Stimulated activated CD4-positive, alpha-beta T cell treated with anti-CD3 and anti-CD28 coated beads, TNF-alpha, amount 100 ng/mL, for 1 hour (primary cell): ENCODE measurements around the gene FGF3.
"Not testable (repeated sequence)": the region's sequence is repeated elsewhere in the genome, so short reads cannot be mapped to it uniquely, and the experiment has no call there.

Experiments
- DNase-seq, 3 donors: peaks; one replicate each; pipeline ENCODE4 v3.0.0-alpha.2; 2020; ENCODE audit warnings: low read depth in 3 of 3, low spot score in 1 of 3

The FGF3 gene

DNA sequence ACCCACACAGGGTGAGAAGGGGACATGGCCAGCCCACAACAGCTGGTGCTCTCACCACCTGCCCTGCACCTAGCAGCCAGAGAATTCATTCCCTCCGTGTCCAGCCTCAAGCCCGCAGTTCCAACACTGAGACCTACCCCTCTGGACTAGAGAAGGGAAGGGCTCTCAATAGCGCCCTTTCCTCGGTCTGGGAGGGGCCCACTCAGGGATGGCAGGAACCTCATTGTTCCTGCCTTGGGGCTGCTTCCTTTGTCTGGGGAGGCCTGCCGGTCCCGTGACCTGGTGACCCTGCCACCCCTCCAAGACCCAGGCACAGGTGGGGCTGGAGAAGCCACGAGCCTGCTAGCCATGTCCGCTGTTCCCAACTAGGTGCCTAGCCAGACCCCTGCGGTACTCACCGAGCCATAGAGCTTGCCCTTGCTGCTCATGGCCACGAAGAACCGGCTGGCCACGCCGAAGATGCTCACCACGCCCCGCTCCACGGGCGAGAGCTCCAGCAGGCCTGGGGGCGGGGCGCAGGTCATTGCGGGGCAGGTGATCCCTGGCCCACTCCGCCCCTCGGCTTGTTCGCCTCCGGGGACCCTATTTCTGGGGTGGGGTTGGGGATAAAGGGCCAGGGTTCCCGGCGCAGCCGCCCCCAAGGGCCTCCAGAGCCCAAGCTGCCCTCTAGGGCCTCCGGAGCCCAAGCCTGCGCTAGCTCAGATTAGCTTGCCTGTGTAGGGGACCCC is 45.4 kb downstream of the FGF3 start:
- no peak for DNase-seq

DNA sequence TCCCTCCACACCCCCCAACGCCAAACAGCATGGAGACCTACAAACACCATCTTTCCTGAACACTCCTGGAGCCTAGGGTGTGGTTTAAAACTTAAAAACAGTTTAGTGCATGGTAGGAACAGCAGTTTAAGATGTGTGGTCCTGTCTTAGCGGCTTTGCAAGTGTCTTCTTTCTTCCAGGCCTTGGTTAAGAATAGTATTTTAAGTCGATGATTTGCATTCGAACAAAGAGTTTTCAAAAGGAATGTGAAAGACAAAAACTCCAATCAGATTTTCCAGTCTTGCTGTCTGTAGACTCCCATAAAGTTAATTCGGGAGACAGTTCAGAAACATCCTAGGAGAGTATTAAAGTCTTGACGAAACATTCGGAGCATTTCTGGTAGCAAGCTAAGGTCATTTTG is 47.8 kb downstream of the FGF3 start:
- no peak for DNase-seq

DNA sequence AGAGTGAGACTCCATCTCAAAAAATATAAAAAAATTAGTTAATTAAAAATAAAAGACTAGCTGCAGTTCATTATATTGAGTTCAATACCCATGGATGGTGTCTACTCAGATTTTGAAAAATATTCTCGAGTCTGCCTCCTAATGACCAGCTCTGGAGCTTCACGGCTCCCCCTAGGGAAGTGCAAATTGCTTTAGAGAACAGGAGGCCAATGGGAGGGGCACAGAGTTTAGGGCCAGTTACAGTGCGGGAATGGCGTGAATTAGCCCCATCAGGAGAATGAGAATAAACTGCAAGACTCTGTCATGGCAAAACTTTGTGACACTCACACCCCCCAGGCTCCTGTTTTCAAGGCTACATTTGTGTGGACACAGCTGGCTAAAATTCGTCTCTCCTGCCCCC is 48.7 kb downstream of the FGF3 start:
- DNase-seq = no peak

DNA sequence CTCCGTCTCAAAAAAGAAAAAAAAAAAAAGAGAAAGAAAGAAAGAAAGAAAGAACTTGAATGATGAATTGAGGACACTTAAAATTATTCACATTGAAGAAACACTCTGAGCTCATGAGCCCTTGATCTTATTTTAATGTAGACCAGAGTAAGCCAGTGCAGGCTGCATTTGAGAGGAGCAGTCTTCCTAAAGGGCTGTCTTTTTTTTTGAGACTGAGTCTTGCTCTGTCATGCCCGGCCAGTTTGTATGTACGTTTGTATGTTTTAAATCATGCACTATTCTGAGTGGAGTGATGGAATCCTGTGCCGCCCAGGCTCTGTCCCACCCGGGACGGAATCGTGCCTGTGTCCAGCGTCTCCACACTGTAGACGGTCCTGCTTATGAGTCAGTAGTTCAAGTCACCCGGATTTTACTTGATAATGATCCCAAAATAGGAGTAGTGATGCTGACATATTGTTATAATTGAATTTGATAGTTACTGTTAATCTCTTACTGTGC is 53.7 kb downstream of the FGF3 start:
- no peak for DNase-seq

DNA sequence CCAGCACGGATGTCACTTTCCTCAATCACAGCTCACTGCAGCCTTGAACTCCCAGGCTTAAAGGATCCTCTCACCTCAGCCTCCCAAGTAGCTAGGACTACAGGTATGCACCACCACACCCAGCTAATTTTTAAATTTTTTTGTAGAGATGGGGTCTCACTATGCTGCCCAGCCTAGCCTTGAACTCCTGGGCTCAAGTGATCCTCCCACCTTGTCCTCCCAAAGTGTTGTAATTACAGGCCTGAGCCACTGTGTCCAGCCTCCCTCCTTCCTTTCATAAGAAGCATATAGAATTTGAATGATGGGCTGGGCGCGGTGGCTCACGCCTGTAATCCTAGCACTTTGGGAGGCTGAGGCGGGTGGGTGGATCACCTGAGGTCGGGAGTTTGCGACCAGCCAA is 54.3 kb downstream of the FGF3 start:
- DNase-seq = not testable (repeated sequence)

DNA sequence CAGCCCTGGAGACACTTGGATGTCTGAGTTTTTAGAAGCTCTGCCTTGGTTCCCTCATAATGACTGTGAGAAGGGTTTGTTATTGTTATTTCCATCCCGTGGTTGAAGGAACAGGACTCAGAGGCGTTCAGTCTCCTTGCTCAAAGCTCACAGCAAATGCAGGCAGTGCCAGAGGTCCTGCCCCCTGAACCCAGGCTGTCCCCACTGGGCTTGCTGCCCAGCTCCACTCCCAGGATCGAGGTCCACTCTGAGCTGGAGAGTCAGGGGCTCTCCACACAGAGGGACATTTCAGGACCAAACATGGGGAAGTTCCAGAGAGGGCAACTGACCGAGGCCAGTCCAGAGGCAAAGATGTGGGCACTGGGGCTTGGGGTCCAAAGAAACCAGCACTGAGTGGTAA is 58.9 kb downstream of the FGF3 start:
- DNase-seq = no peak
